K562 (cell line): Measurements from ENCODE around the gene CSNK1G3. TPM values are rescaled to one million over a fixed set of nuclear protein-coding genes. Genes with fewer than 3 reads are reported as not detected.

Source experiments
- ATAC-seq: fragments of 200-7000 bp; cut with Tn5 transposase; 3 replicates; pipeline ENCODE4 v1.9.1; 2020; ENCODE audit warnings: moderate library complexity
- BruUV-seq: library from RNA; stranded (reverse); fragments of 400-500 nt; replicated peaks from 2 replicates; lab custom pipeline; 2021; lab: Mats Ljungman, UMichigan
- CTCF ChIA-PET: fragments of 300-600 bp; formaldehyde crosslinking; extraction: SDS; loops from one replicate; lab custom pipeline; 2021; ENCODE audit warnings: low intra/inter-chr PET ratio; lab: Yijun Ruan, JAX
- POLR2A ChIA-PET: fragments of 300-600, 350-650 bp; sonication (Branson Sonifier 250); formaldehyde crosslinking; extraction: SDS; loops from one replicate; lab custom pipeline; 2021; ENCODE audit warnings: antibody characterized with exemption, inconsistent platforms; lab: Yijun Ruan, JAX
- DNase-seq, 4 experiments: peaks; one replicate each; pipeline versions ENCODE4 v3.0.0 to v3.0.0-alpha.2; 2011 to 2018; ENCODE audit warnings: low spot score in 3 of 4, mixed read lengths in 3 of 4; ENCODE audit errors: extremely low read depth in 1 of 4
- FAIRE-seq: peaks from 2 replicates; lab custom pipeline; 2011; peaks lifted over from hg19 to GRCh38; lab: Jason Lieb, UNC
- H2AFZ ChIP-seq: 2 replicates; pipeline ENCODE4 v1.6.0; 2011; ENCODE audit warnings: low read depth, low read length, control low read depth, inconsistent platforms
- H3K27ac ChIP-seq: fragments of 200-600 bp; 3 replicates; pipeline ENCODE4 v1.8.0; 2011; ENCODE audit warnings: low read depth, mild to moderate bottlenecking, control low read depth, inconsistent platforms, low read length, moderate library complexity, mixed read lengths; ENCODE audit errors: extremely low read depth
- H3K27me3 ChIP-seq, 2 experiments: fragments of 300-600 bp in 1 of 2; 2 replicates in 1 of 2; 3 replicates in 1 of 2; pipeline versions ENCODE4 v1.6.0 to v1.8.0; 2011; ENCODE audit warnings: inconsistent platforms in 2 of 2, low read length in 2 of 2, mild to moderate bottlenecking in 1 of 2, mixed read lengths in 1 of 2, moderate library complexity in 1 of 2; ENCODE audit not compliant: control insufficient read depth in 2 of 2, insufficient read depth in 2 of 2
- H3K36me3 ChIP-seq: fragments of 300-600 bp; 3 replicates; pipeline ENCODE4 v1.8.0; 2011; ENCODE audit warnings: mild to moderate bottlenecking, low read length, inconsistent platforms; ENCODE audit not compliant: control insufficient read depth, insufficient read depth
- H3K4me1 ChIP-seq, 2 experiments: fragments of 200-600 bp in 1 of 2; replicated peaks in 1 of 2; 2 replicates in 1 of 2; 3 replicates in 1 of 2; pipeline versions ENCODE4 v1.5.1 to v1.8.0; 2011; ENCODE audit warnings: inconsistent platforms in 2 of 2, low read length in 2 of 2, mild to moderate bottlenecking in 1 of 2, mixed read lengths in 1 of 2, moderate library complexity in 1 of 2; ENCODE audit not compliant: control insufficient read depth in 2 of 2, insufficient read depth in 2 of 2
- H3K4me2 ChIP-seq: 2 replicates; pipeline ENCODE4 v1.6.1; 2011; ENCODE audit warnings: low read length, control low read depth, inconsistent platforms, mixed read lengths; ENCODE audit not compliant: insufficient read depth
- H3K4me3 ChIP-seq: fragments of 200-600 bp; sonication (generic), shearing (Covaris generic); 2 replicates; pipeline ENCODE4 v1.5.1; 2016; ENCODE audit warnings: control low read depth, inconsistent platforms
- H3K79me2 ChIP-seq: fragments of 200-600 bp; 3 replicates; pipeline ENCODE4 v1.8.0; 2011; ENCODE audit warnings: low read length, inconsistent platforms; ENCODE audit not compliant: control insufficient read depth, insufficient read depth
- H3K9ac ChIP-seq, 2 experiments: 2 replicates each; pipeline versions ENCODE4 v1.6.0 to v1.6.1; 2011; ENCODE audit warnings: low read depth in 2 of 2, low read length in 2 of 2, control low read depth in 1 of 2, inconsistent platforms in 1 of 2, mild to moderate bottlenecking in 1 of 2, mixed read lengths in 1 of 2; ENCODE audit not compliant: insufficient read depth in 1 of 2
- H3K9me1 ChIP-seq: one replicate; pipeline ENCODE4 v1.6.0; 2011; ENCODE audit warnings: inconsistent platforms, mild to moderate bottlenecking, low read length, moderate library complexity; ENCODE audit not compliant: control insufficient read depth, insufficient read depth
- H3K9me3 ChIP-seq: replicated peaks from 2 replicates; pipeline ENCODE4 v1.5.1; 2011; ENCODE audit warnings: low read depth, low read length, inconsistent platforms; ENCODE audit not compliant: control insufficient read depth, insufficient read depth
- H4K20me1 ChIP-seq: replicated peaks from 2 replicates; pipeline ENCODE4 v1.6.1; 2011; ENCODE audit warnings: low read length, inconsistent platforms, mixed read lengths; ENCODE audit not compliant: control insufficient read depth, insufficient read depth
- EWSR1 ChIP-seq: fragments of 450-650 bp; IDR thresholded peaks from 2 replicates; pipeline ENCODE4 v1.6.1; 2018; ENCODE audit warnings: borderline replicate concordance, mild to moderate bottlenecking, low read depth, moderate library complexity; ENCODE audit not compliant: partially characterized antibody
- HLTF ChIP-seq: fragments of 450-650 bp; IDR thresholded peaks from 2 replicates; pipeline ENCODE4 v1.6.1; 2016
- PHF8 ChIP-seq: fragments of 200-600 bp; sonication (generic); IDR thresholded peaks from 2 replicates; pipeline ENCODE4 v1.6.1; 2012; ENCODE audit warnings: mixed run types, mild to moderate bottlenecking, inconsistent platforms, low read length, moderate library complexity, borderline replicate concordance
- PTBP1 ChIP-seq: fragments of 200-400 bp; formaldehyde crosslinking; IDR thresholded peaks from 2 replicates; pipeline ENCODE4 v1.6.1; 2017; ENCODE audit warnings: low read depth, low read length
- PTRF ChIP-seq: fragments of 450-650 bp; IDR thresholded peaks from 2 replicates; pipeline ENCODE4 v1.6.1; 2016; ENCODE audit warnings: mild to moderate bottlenecking, missing genetic modification characterization, missing compliant biosample characterization
- RBM14 ChIP-seq: fragments of 200-400 bp; formaldehyde crosslinking; IDR thresholded peaks from 2 replicates; pipeline ENCODE4 v1.6.1; 2018; ENCODE audit warnings: low read depth, mild to moderate bottlenecking, low read length, moderate library complexity, borderline replicate concordance; ENCODE audit not compliant: insufficient read depth
- SIN3A ChIP-seq, 2 experiments: fragments of 150-350 bp in 1 of 2; IDR thresholded peaks; 2 replicates each; pipeline ENCODE4 v1.6.1; 2011 to 2016; ENCODE audit warnings: borderline replicate concordance in 2 of 2, low read depth in 2 of 2, low read length in 2 of 2, mild to moderate bottlenecking in 2 of 2, moderate library complexity in 2 of 2; ENCODE audit not compliant: control insufficient read depth in 1 of 2
- SPI1 ChIP-seq: IDR thresholded peaks from 2 replicates; pipeline ENCODE4 v1.6.1; 2011; ENCODE audit warnings: low read depth, low read length, control low read depth, borderline replicate concordance
- XRCC3 ChIP-seq: fragments of 450-650 bp; IDR thresholded peaks from 2 replicates; pipeline ENCODE4 v1.6.1; 2017; ENCODE audit warnings: mild to moderate bottlenecking, moderate library complexity
- ZNF134 ChIP-seq: fragments of 250-450 bp; sonication (Bioruptor Pico); conservative IDR thresholded peaks from 2 replicates; pipeline ENCODE4 v1.4.0; 2020
- WGBS: fragments of 100-300 bp; shearing (Covaris generic); methylation state at CpG from one replicate; pipeline ENCODE4 v1.1.6; 2016; ENCODE audit warnings: low coverage, mixed read lengths; ENCODE audit not compliant: insufficient coverage; ENCODE audit errors: missing lambda C conversion rate; 5-methylcytosine and 5-hydroxymethylcytosine counted together
- in situ Hi-C: fragments of 300-500 bp; cut with MboI; formaldehyde crosslinking; loops from 4 replicates; pipeline ENCODE4 v1.15.0; 2018; ENCODE audit warnings: inconsistent platforms, mixed read lengths
- intact Hi-C: fragments of 100-400 bp; cut with micrococcal nuclease; formaldehyde crosslinking; loops from 2 replicates; pipeline ENCODE4 v1.14.2; 2022
- polyA plus RNA-seq, 8 experiments: library from polyadenylated mRNA; depleted of rRNA in 4 of 8; stranded (reverse) in 5 of 8; unstranded in 3 of 8; fragments of >200 nt; fragmentation: Nextera tagmentation in 2 of 8; fragmentation: Illumina TruSeq in 1 of 8; extraction: Ambion mirVana in 2 of 8; extraction: Trizol in 1 of 8; gene quantifications; 2 replicates each; pipeline versions ENCODE4 v1.2.1 to v1.2.3, GENCODE V29; 2011 to 2014; ENCODE audit warnings: inconsistent platforms in 1 of 8, missing spikeins in 1 of 8
- total RNA-seq, 7 experiments: library from RNA; depleted of rRNA in 6 of 7; stranded (reverse); fragments of >200 nt in 6 of 7; fragmentation: Illumina TruSeq in 2 of 7; extraction: Trizol in 2 of 7; gene quantifications; 2 replicates each; pipeline versions ENCODE4 v1.2.1 to v1.2.3, GENCODE V29; 2011 to 2021; ENCODE audit warnings: low replicate concordance in 1 of 7
- TF ChIP-seq, protein P1 (sequence below), 2 experiments: fragments of 450-650 bp in 1 of 2; IDR thresholded peaks; 2 replicates each; pipeline ENCODE4 v1.6.1; 2011 to 2017; ENCODE audit warnings: low read depth in 2 of 2, antibody characterized with exemption in 1 of 2, borderline replicate concordance in 1 of 2, low read length in 1 of 2, mild to moderate bottlenecking in 1 of 2, mixed read lengths in 1 of 2; ENCODE audit not compliant: control insufficient read depth in 1 of 2

CSNK1G3 gene
- total and polyA plus RNA-seq, 9 of the 15 experiments (the other 6 are each of a cell fraction or from before 2014, with no cell fraction given): 8.3 to 27.6 (median 16.5) TPM

DNA sequence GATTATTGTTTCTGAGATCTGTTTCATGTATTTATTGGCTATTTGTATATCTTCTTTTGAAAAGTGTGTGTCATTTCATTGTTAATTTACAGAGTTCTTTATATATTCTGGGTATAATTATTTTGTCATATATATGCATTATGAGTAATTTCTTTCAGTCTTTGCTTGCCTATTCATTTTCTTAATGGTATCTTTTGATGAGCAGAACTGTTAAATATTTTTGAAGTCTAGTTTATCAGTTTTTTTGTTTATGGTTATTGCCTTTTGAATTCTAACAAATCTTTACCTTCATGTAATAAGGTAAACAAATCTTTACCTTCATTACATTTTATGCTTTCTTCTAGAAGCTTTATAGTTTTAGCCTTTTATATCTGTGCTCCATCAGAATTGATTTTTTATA is 66.4 kb downstream of the CSNK1G3 start (continued):
- TF ChIP-seq EWSR1 (no peak), SPI1 (no peak), HLTF (no peak), RBM14 (no peak), SIN3A (IDR thresholded peaks at IDR 0.05; ENCODE audit: borderline replicate concordance in 2 of 2, control insufficient read depth in 1 of 2, low read depth in 2 of 2, low read length in 2 of 2) (no peak), XRCC3 (no peak)

DNA sequence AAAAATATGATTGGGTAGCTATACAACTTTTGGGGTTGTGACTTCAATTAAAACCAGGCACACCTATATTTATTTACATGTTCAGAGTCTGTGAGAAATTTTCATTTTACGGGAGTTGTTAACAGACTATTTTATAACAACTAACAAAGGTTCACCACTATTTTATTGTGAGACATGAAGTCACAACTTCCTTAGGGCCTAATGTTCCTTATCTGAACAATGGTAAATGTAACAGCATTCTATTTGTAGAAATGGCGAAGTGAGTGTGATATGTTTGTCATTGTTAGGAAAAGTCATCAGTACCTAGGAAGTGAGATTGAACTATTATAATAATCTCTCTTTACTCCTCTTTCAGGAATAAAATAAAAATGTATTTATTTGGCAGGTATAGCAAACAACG is 67.4 kb downstream of the CSNK1G3 start:
- Histone ChIP-seq H3K27me3 (no peaks in the 10 kb centered on the region), H3K4me2 (no peak overlapping the region), H2AFZ (no peak overlapping the region), H3K79me2 (no peaks in the 10 kb centered on the region), H3K27ac (no peak overlapping the region), H3K9me1 (no peaks in the 10 kb centered on the region), H4K20me1 (no peaks in the 10 kb centered on the region)
- FAIRE-seq (peak; percentile 40), DNase-seq (no peak), ATAC-seq (no peak)
- in situ Hi-C loops (no loop called here), intact Hi-C loops (no loop called here)
- CTCF ChIA-PET: no interaction called here
- POLR2A ChIA-PET: no interaction called here
- 76% methylated on average over 3 of the region's 3 CpGs for WGBS
- TF ChIP-seq PTRF (no peak), PHF8 (no peak), PTBP1 (no peak), ZNF134 (CRISPR knock-in tag) (no peak)
- TF ChIP-seq, protein P1, sequence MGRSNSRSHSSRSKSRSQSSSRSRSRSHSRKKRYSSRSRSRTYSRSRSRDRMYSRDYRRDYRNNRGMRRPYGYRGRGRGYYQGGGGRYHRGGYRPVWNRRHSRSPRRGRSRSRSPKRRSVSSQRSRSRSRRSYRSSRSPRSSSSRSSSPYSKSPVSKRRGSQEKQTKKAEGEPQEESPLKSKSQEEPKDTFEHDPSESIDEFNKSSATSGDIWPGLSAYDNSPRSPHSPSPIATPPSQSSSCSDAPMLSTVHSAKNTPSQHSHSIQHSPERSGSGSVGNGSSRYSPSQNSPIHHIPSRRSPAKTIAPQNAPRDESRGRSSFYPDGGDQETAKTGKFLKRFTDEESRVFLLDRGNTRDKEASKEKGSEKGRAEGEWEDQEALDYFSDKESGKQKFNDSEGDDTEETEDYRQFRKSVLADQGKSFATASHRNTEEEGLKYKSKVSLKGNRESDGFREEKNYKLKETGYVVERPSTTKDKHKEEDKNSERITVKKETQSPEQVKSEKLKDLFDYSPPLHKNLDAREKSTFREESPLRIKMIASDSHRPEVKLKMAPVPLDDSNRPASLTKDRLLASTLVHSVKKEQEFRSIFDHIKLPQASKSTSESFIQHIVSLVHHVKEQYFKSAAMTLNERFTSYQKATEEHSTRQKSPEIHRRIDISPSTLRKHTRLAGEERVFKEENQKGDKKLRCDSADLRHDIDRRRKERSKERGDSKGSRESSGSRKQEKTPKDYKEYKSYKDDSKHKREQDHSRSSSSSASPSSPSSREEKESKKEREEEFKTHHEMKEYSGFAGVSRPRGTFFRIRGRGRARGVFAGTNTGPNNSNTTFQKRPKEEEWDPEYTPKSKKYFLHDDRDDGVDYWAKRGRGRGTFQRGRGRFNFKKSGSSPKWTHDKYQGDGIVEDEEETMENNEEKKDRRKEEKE (IDR thresholded peaks at IDR 0.05; ENCODE audit: borderline replicate concordance in 1 of 2, control insufficient read depth in 1 of 2, low read depth in 2 of 2, low read length in 1 of 2): no peak
- TF ChIP-seq, all 486 proteins: peak for 0
- Histone ChIP-seq H3K9me3 (no peaks in the 10 kb centered on the region), H3K4me1 (no peaks in the 10 kb centered on the region), H3K9ac (no peak overlapping the region), H3K36me3 (peaks cover 3% of the 10 kb centered on the region; the same call in 1 of the 3 replicates), H3K4me3 (no peak overlapping the region)
- no TSS peak for BruUV-seq
